ENCODE results near the gene PAX8.

Gene PAX8

DNA sequence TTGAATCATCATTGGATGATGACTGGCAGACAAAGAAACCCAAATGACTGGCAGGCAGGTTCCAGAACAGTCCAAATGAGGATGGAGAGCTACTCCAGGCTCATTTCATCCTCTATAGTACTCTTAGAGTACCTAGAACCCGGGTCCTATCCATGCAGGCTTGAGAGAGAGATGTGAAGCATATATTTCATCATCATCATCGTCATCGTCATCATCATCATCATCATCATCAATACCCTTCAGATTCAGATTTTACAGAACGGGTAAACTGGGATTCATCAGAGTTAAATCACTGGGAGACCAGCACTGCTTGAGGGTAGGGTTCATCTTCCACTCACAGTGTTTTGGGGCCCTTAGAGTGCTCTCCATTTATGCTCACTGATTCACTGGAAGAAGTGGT lies 52.3 kb downstream of the PAX8 start:
- Histone ChIP-seq H3K36me3 (ENCODE audit: insufficient read depth, low read length) (no peaks in the 10 kb centered on the region), H3K4me3 (ENCODE audit: low read length, poor library complexity, severe bottlenecking) (no peak overlapping the region), H3K27me3 (ENCODE audit: insufficient read depth, low read length, poor library complexity, severe bottlenecking) (no peaks in the 10 kb centered on the region), H3K4me1 (ENCODE audit: insufficient read depth, low read length, poor library complexity, severe bottlenecking) (peaks cover 11% of the 10 kb centered on the region), H4K20me1 (ENCODE audit: insufficient read depth, low read length, poor library complexity, severe bottlenecking) (no peaks in the 10 kb centered on the region), H3F3A (ENCODE audit: low read depth) (no peaks in the 10 kb centered on the region), H3K9me3 (ENCODE audit: insufficient read depth, low read depth, low read length) (no peaks in the 10 kb centered on the region), H3K4me2 (ENCODE audit: low read depth, low read length, poor library complexity, severe bottlenecking) (no peak overlapping the region), H3K9ac (ENCODE audit: low read depth, low read length, poor library complexity, severe bottlenecking) (no peak overlapping the region), H3K9me2 (replicated peaks; ENCODE audit: low read depth, low read length) (no peaks in the 10 kb centered on the region), H3K79me2 (ENCODE audit: insufficient read depth, low read length) (no peaks in the 10 kb centered on the region), H2AFZ (ENCODE audit: low read length) (no peak overlapping the region)
- TF ChIP-seq, protein P1, sequence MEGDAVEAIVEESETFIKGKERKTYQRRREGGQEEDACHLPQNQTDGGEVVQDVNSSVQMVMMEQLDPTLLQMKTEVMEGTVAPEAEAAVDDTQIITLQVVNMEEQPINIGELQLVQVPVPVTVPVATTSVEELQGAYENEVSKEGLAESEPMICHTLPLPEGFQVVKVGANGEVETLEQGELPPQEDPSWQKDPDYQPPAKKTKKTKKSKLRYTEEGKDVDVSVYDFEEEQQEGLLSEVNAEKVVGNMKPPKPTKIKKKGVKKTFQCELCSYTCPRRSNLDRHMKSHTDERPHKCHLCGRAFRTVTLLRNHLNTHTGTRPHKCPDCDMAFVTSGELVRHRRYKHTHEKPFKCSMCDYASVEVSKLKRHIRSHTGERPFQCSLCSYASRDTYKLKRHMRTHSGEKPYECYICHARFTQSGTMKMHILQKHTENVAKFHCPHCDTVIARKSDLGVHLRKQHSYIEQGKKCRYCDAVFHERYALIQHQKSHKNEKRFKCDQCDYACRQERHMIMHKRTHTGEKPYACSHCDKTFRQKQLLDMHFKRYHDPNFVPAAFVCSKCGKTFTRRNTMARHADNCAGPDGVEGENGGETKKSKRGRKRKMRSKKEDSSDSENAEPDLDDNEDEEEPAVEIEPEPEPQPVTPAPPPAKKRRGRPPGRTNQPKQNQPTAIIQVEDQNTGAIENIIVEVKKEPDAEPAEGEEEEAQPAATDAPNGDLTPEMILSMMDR (conservative IDR thresholded peaks at IDR 0.05; ENCODE audit: low read length): no peak
- no peak for TF ChIP-seq EZH2phosphoT487 (IDR thresholded peaks at IDR 0.05; ENCODE audit: borderline replicate concordance)

GRCh38 chr2:113225263-113226259 lies 53.2 kb downstream of the PAX8 start:
- no peak overlapping the region for H3K4me2 ChIP-seq (ENCODE audit: low read depth, low read length, poor library complexity, severe bottlenecking)
- H3K4me1 ChIP-seq (ENCODE audit: insufficient read depth, low read length, poor library complexity, severe bottlenecking): peaks cover 11% of the 10 kb centered on the region
- TF ChIP-seq EZH2phosphoT487 (IDR thresholded peaks at IDR 0.05; ENCODE audit: borderline replicate concordance): no peak
- TF ChIP-seq, protein P1 (conservative IDR thresholded peaks at IDR 0.05; ENCODE audit: low read length): no peak
- no peaks in the 10 kb centered on the region for H3K79me2 ChIP-seq (ENCODE audit: insufficient read depth, low read length)
- no peaks in the 10 kb centered on the region for H3K9me2 ChIP-seq (replicated peaks; ENCODE audit: low read depth, low read length)
- H3K4me3 ChIP-seq (ENCODE audit: low read length, poor library complexity, severe bottlenecking): no peak overlapping the region
- no peaks in the 10 kb centered on the region for H3K9me3 ChIP-seq (ENCODE audit: insufficient read depth, low read depth, low read length)
- H4K20me1 ChIP-seq (ENCODE audit: insufficient read depth, low read length, poor library complexity, severe bottlenecking): no peaks in the 10 kb centered on the region
- no peak overlapping the region for H3K9ac ChIP-seq (ENCODE audit: low read depth, low read length, poor library complexity, severe bottlenecking)
- no peak overlapping the region for H2AFZ ChIP-seq (ENCODE audit: low read length)
- no peaks in the 10 kb centered on the region for H3K27me3 ChIP-seq (ENCODE audit: insufficient read depth, low read length, poor library complexity, severe bottlenecking)
- no peaks in the 10 kb centered on the region for H3F3A ChIP-seq (ENCODE audit: low read depth)
- H3K36me3 ChIP-seq (ENCODE audit: insufficient read depth, low read length): no peaks in the 10 kb centered on the region

DNA sequence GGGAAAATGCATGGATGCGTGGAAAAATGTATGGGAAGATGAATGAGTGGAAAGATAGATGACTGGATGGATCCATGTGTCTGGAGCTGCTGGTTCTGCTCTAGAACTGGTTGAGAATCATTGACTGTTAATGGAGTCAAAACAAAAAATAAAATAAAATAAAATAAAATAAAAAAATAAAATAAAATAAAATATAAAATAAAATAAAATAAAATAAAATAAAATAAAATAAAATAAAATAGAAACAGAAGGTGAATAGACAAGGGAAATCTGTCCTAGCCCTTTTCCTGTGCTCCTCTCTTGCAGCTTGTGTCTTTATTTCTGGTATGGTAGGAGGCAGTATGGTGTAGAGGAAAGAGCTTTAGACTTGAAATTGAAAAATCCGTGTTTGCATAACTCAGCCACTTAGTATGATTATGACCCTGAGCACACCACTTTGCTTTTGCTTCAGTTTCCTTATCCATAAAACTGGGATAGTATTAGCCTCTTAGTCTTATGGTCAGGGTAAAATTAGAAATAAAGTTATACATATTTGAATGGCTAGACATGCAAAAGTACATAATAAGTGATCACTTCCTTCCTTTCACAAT lies 54.0 kb downstream of the PAX8 start:
- Histone ChIP-seq H3K27me3 (ENCODE audit: insufficient read depth, low read length, poor library complexity, severe bottlenecking) (no peaks in the 10 kb centered on the region), H3K79me2 (ENCODE audit: insufficient read depth, low read length) (no peaks in the 10 kb centered on the region), H3K9me3 (ENCODE audit: insufficient read depth, low read depth, low read length) (no peaks in the 10 kb centered on the region), H3K36me3 (ENCODE audit: insufficient read depth, low read length) (no peaks in the 10 kb centered on the region), H3F3A (ENCODE audit: low read depth) (no peaks in the 10 kb centered on the region), H3K4me2 (ENCODE audit: low read depth, low read length, poor library complexity, severe bottlenecking) (no peak overlapping the region), H4K20me1 (ENCODE audit: insufficient read depth, low read length, poor library complexity, severe bottlenecking) (no peaks in the 10 kb centered on the region), H3K9me2 (replicated peaks; ENCODE audit: low read depth, low read length) (no peaks in the 10 kb centered on the region), H2AFZ (ENCODE audit: low read length) (no peak overlapping the region), H3K4me1 (ENCODE audit: insufficient read depth, low read length, poor library complexity, severe bottlenecking) (peaks cover 18% of the 10 kb centered on the region), H3K4me3 (ENCODE audit: low read length, poor library complexity, severe bottlenecking) (no peak overlapping the region), H3K9ac (ENCODE audit: low read depth, low read length, poor library complexity, severe bottlenecking) (no peak overlapping the region)
- no peak for TF ChIP-seq EZH2phosphoT487 (IDR thresholded peaks at IDR 0.05; ENCODE audit: borderline replicate concordance)
- TF ChIP-seq, protein P1 (conservative IDR thresholded peaks at IDR 0.05; ENCODE audit: low read length): no peak
